Measurements from ENCODE around the gene USF3. TPM values are rescaled to one million over a fixed set of nuclear protein-coding genes. Genes with fewer than 3 reads are reported as not detected.
"Not testable (repeated sequence)": the region's sequence is repeated elsewhere in the genome, so short reads cannot be mapped to it uniquely, and the experiment has no call there.

The USF3 gene
- total RNA-seq, 1 donor from 2014 or later, result 12.0 TPM

GRCh38 chr3:113658107-113658506 lies 38.3 kb downstream of the USF3 start:
- no peak for DNase-seq (ENCODE audit: low spot score)

- no peak for DNase-seq (ENCODE audit: low spot score)
Measured at GRCh38 chr3:113654851-113655250, 41.6 kb downstream of the USF3 start.

DNA sequence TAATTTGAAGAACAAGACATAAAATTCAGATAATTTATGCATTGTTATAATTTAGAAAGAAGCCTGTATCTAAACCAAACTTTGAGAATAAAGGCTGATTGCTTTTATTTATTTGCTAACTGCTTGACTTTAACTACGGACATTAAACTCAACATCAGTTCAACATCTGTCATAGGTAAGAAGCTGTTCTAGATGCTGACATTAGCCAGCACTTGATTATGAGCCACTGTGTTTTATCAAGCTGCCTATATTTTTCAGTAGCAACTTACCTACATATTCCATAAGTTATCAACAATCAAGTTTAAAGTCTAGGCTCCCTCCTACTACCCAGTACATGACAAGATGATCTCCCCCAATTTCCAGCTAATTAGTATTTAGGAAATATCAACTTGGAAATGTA lies 42.1 kb downstream of the USF3 start:
- no peak for DNase-seq (ENCODE audit: low spot score)

DNA sequence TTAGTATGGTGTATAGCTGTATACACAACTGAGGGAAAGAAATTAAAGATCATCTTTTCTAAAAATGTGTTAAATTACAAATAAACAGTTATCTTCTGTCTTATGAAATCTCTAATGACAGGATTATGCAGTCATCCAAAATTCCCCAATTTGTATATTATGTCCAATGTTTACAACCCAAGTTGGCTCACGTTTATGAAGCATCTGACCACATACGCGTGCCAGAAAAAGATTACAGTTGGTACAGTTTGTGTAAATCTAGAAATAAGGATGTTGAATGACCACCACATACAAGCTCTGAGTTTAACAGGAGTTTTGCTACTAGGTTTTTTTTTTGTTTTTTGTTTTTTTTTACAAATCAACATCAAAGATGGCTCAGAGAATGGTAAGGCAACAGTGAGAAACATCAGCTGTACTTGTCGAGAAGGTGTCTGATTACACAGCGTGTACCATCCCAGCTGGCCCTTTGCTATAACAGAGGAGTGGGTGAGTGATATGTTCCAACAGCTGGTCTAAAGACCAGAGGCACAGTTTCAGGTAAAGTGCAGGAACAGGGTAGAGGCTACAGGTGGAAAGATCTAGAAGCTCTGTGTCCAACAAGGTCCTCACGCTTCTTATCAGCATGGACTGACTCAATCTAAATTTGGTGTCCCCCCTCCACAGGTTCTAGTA lies 47.1 kb downstream of the USF3 start:
- no peak for DNase-seq (ENCODE audit: low spot score)

- no peak for DNase-seq (ENCODE audit: low spot score)
Measured at GRCh38 chr3:113648524-113648923, 47.9 kb downstream of the USF3 start.

DNA sequence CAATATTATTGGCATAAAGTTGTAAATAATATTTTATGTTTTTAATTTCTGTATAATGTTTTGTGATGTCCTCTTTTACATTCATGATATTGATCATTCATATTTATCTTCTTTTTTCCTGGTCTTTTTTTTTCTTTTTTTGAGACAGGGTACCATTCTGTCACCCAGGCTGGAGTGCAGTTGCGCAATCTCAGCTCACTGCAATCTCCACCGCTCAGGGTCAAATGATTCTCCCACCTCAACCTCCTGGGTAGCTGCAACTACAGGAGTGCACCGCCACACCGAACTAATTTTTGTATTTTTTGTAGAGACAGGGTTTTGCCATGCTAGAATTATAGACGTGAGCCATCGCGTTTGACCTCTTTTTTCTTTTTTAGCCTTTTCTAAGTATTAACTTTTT lies 52.9 kb downstream of the USF3 start:
- no peak for DNase-seq (ENCODE audit: low spot score)

- DNase-seq (ENCODE audit: low spot score), result no peak
Measured at GRCh38 chr3:113638910-113639309, 57.5 kb downstream of the USF3 start.

- no peak for DNase-seq (ENCODE audit: low spot score)
Measured at GRCh38 chr3:113637756-113638155, 58.7 kb downstream of the USF3 start.

DNA sequence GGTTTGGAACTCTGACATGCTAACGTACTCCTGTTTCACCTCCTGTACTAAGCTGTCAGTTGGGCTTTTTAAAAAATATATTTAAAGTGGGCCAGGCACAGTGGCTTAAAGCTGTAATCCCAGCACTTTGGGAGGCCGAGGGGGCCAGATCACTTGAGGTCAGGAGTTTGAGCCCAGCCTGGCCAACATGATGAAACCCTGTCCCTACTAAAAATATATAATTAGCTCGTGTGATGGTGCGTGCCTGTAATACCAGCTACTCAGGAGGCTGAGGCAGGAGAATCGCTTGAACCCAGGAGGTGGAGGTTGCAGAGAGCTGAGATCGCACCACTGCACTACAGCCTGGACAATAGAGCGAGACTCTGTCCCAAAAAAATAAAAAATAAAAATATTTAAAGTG lies 60.4 kb downstream of the USF3 start:
- not testable (repeated sequence) for DNase-seq (ENCODE audit: low spot score)

DNA sequence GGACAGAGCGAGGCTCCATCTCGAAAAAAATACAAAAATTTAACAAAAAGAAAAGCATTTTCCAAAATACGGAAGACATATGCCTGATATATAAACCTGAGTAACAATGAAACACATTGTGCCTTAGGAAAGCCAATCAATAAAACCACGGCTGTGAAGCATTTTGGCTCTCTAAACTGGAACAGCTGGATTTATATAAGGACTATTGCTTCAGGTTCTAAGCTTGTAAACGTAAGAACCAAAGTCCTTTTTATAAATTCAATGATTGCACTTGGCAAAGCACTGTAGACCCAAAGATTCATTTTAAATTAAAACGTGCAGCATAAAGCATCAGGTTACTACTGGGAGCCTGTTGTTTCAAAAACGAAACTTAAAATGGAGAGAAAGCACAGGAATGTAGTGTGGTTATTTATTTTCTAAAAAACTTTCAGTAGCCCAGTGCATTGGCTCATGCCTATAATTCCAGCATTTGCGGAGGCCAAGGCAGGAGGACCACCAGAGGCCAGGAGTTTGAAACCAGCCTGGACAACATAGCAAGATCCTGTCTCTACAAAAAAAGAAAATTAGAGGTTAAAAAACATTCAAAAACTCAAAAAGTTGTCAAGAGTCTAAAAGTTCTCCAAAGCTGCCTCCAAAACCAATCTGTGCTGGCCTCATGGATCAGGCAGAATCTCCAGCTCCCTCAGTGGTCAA lies 61.5 kb downstream of the USF3 start:
- no peak for DNase-seq (ENCODE audit: low spot score)

DNA sequence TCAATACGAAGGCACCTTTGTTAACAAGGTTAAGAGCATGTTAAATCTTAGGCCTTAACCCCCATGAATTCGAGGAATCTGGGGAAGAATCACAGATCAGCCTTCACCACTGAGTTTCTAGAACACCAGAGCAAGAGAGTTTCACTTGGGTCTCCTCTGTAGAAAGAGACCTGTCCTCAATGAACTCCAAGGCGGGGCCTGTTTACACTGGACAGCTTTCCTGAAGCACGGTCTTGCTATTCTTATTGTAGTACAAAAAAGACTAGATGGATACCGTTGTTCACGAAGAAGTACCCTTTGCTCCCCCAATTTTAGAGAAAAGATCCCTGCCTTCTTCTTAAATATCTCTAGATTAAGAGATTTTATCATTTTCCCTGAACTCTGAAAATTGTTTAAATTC lies 64.9 kb downstream of the USF3 start:
- no peak for DNase-seq (ENCODE audit: low spot score)

- DNase-seq (ENCODE audit: low spot score), result no peak
Measured at GRCh38 chr3:113630956-113631542, 65.4 kb downstream of the USF3 start.

GRCh38 chr3:113629584-113630421 lies 66.6 kb downstream of the USF3 start:
- DNase-seq (ENCODE audit: low spot score), result peak; percentile 36

GRCh38 chr3:113628788-113629187 lies 67.7 kb downstream of the USF3 start:
- no peak for DNase-seq (ENCODE audit: low spot score)

- DNase-seq (ENCODE audit: low spot score), result no peak
Measured at GRCh38 chr3:113628316-113628715, 68.1 kb downstream of the USF3 start.

GRCh38 chr3:113626503-113627371 lies 69.7 kb downstream of the USF3 start:
- DNase-seq (ENCODE audit: low spot score), result peak; percentile 66

DNA sequence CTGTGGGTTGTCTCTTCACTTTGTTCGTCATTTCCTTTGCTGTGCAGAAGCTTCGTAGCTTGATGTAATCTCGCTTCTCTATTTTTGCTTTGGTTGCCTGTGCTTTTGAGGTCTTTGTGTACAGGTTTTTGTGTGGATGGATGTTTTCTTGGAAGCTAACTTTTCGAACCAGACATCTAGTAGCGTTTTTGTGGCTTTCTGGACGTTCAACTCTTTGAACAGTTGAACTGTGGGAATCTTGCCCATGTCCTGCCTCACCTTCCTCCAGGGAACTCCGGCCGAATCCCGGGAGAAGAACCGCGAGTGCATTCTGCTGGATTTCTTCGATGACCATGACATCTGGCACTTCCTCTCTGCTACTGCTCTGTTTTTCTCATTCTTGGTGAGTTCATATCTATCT lies 70.6 kb downstream of the USF3 start:
- DNase-seq (ENCODE audit: low spot score), result no peak

DNA sequence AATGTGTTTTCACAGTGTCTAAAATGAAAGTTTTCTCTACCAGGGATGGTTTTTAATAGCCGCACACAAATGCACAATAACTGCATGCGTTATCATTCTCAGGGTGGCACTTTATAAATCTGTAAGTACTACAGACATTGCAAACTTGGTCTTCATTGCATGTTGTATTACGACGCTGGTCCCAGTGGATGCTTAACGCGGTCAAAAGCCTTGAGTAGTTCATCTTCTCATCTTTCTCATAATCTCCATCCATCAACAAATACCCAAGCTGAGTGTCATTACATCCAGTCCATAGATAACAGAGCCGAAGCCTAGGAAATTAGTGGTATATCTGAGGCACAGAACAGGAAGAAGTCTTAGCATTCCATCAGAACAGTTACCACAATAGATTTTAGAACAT lies 72.6 kb downstream of the USF3 start:
- DNase-seq (ENCODE audit: low spot score), result no peak

DNA sequence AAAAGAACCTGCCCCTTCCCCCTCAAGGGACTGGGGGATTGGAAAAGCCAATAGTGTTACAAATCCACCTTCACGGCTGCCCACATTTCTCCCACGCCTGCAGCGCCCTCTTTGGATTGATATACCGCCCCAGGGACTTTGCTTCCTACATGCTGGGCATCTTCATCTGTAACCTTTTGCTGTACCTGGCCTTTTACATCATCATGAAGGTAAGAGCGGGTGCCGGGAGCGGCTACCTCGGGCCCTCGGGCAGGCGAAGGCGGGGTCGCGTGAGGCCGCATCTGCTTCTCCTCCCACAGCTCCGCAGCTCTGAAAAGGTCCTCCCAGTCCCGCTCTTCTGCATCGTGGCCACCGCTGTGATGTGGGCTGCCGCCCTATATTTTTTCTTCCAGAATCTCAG lies 73.1 kb downstream of the USF3 start:
- DNase-seq (ENCODE audit: low spot score), result no peak

GRCh38 chr3:113620091-113620490 lies 76.4 kb downstream of the USF3 start:
- DNase-seq (ENCODE audit: low spot score), result no peak

DNA sequence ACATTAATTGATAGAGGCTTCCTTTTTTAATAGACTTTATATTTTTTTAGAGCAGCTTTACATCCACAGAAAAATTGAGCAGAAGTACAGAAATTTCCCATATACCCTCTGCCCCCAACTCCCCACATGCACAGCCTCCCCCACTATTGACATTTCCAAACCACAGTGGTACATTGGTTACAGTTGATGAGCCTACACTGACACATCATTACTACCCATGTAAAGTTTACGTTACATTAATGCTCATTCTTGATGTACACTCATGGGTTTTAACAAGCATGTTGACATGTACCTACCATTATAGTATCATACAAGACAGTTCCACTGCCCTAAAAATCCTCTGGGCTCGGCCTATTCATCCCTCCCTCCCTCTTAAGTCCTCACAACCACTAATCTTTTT lies 78.7 kb downstream of the USF3 start:
- DNase-seq (ENCODE audit: low spot score), result no peak
